Femur (tissue), 1 donor: Measurements from ENCODE around the gene IQCK.

ENCODE experiments used
- DNase-seq: peaks from one replicate; pipeline ENCODE4 v3.0.0-alpha.2; 2017

Gene IQCK

GRCh38 chr16:19890901-19891300 is 172.8 kb downstream of the IQCK start:
- DNase-seq, result no peak

GRCh38 chr16:19892902-19893301 is 174.8 kb downstream of the IQCK start:
- no peak for DNase-seq

- DNase-seq, result no peak
These were observed 176.5 kb downstream of the IQCK start for GRCh38 chr16:19894586-19894985.

GRCh38 chr16:19896951-19897350 is 178.9 kb downstream of the IQCK start:
- no peak for DNase-seq

- DNase-seq, result no peak
These were observed 180.1 kb downstream of the IQCK start for GRCh38 chr16:19898166-19898565.

GRCh38 chr16:19898924-19899604 is 181.0 kb downstream of the IQCK start:
- DNase-seq, result no peak

GRCh38 chr16:19899605-19899955 is 181.5 kb downstream of the IQCK start:
- DNase-seq, result no peak

- DNase-seq, result no peak
These were observed 183.1 kb downstream of the IQCK start for GRCh38 chr16:19901164-19901563.

- DNase-seq, result peak; percentile 72
These were observed 189.3 kb downstream of the IQCK start for GRCh38 chr16:19907161-19907992.
